ENCODE results near the gene FOSL2. TPM values are rescaled to one million over a fixed set of nuclear protein-coding genes. Genes with fewer than 3 reads are reported as not detected.

FOSL2 gene
- total RNA-seq, 1 experiment from 2014 or later = 44.8 TPM

DNA sequence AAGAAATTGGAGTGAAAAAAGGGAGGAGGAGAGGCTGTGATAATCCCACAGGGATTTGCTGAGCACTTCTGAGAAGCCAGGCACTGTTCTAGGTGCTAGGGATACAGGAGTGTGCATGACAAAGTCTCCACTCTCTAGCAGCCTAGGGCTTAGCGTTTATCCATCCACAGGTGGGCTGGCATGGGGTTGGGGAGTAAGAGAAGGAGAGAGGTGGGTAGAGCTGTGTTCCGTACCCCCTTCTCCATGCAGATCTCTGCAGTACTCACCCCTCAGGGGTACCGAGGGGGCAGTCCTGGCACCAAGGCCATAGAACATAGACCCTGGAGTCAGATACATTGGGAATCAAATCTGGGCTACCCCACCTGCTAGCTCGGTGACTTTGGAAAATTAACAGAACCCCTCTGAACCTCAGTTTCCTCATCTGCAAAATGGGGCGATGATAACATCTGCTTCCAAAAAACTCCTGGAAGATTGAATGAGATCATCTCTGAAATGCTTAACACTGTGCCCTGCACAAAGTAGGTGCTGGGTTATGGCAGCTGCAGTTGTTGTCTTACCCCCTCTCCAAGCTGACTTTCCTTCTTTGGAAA lies 18.6 kb downstream of the FOSL2 start (continued):
- TF ChIP-seq, protein P1, sequence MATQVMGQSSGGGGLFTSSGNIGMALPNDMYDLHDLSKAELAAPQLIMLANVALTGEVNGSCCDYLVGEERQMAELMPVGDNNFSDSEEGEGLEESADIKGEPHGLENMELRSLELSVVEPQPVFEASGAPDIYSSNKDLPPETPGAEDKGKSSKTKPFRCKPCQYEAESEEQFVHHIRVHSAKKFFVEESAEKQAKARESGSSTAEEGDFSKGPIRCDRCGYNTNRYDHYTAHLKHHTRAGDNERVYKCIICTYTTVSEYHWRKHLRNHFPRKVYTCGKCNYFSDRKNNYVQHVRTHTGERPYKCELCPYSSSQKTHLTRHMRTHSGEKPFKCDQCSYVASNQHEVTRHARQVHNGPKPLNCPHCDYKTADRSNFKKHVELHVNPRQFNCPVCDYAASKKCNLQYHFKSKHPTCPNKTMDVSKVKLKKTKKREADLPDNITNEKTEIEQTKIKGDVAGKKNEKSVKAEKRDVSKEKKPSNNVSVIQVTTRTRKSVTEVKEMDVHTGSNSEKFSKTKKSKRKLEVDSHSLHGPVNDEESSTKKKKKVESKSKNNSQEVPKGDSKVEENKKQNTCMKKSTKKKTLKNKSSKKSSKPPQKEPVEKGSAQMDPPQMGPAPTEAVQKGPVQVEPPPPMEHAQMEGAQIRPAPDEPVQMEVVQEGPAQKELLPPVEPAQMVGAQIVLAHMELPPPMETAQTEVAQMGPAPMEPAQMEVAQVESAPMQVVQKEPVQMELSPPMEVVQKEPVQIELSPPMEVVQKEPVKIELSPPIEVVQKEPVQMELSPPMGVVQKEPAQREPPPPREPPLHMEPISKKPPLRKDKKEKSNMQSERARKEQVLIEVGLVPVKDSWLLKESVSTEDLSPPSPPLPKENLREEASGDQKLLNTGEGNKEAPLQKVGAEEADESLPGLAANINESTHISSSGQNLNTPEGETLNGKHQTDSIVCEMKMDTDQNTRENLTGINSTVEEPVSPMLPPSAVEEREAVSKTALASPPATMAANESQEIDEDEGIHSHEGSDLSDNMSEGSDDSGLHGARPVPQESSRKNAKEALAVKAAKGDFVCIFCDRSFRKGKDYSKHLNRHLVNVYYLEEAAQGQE (IDR thresholded peaks at IDR 0.05; ENCODE audit: low read depth) = no peak
- no peak for TF ChIP-seq POLR2AphosphoS5 (IDR thresholded peaks at IDR 0.05; ENCODE audit: low read depth, low read length)
- TF ChIP-seq SRF (IDR thresholded peaks at IDR 0.05; ENCODE audit: low read depth) = no peak
- no peak for TF ChIP-seq JUND (IDR thresholded peaks at IDR 0.05)
- no peak for TF ChIP-seq ELF1 (IDR thresholded peaks at IDR 0.05; ENCODE audit: borderline replicate concordance, low read depth)
- TF ChIP-seq EGR1 (IDR thresholded peaks at IDR 0.05; ENCODE audit: low read depth) = no peak
- TF ChIP-seq RAD21 (IDR thresholded peaks at IDR 0.05; ENCODE audit: low read depth) = no peak
- TF ChIP-seq, protein P2, sequence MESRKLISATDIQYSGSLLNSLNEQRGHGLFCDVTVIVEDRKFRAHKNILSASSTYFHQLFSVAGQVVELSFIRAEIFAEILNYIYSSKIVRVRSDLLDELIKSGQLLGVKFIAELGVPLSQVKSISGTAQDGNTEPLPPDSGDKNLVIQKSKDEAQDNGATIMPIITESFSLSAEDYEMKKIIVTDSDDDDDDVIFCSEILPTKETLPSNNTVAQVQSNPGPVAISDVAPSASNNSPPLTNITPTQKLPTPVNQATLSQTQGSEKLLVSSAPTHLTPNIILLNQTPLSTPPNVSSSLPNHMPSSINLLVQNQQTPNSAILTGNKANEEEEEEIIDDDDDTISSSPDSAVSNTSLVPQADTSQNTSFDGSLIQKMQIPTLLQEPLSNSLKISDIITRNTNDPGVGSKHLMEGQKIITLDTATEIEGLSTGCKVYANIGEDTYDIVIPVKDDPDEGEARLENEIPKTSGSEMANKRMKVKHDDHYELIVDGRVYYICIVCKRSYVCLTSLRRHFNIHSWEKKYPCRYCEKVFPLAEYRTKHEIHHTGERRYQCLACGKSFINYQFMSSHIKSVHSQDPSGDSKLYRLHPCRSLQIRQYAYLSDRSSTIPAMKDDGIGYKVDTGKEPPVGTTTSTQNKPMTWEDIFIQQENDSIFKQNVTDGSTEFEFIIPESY (IDR thresholded peaks at IDR 0.05; ENCODE audit: extremely low read depth, insufficient replicate concordance, low read length) = no peak

Data from HCT116 (cell line).